GM12878 (cell line): ENCODE data around the gene LRBA. TPM values are rescaled to one million over a fixed set of nuclear protein-coding genes. Genes with fewer than 3 reads are reported as not detected.

Source experiments
- ATAC-seq: fragments of 200-7000 bp; cut with Tn5 transposase; 3 replicates; pipeline ENCODE4 v1.9.1; 2020; ENCODE audit warnings: mild to moderate bottlenecking, moderate library complexity
- BruUV-seq: library from RNA; stranded (reverse); fragments of 400-500 nt; replicated peaks from 2 replicates; lab custom pipeline; 2021; lab: Mats Ljungman, UMichigan
- CTCF ChIA-PET: fragments of 300-600 bp; sonication (Branson Sonifier 250); formaldehyde crosslinking; extraction: SDS; loops from one replicate; lab custom pipeline; 2021; ENCODE audit warnings: inconsistent platforms; lab: Yijun Ruan, JAX
- POLR2A ChIA-PET: fragments of 350-600 bp; formaldehyde crosslinking; extraction: SDS; loops from one replicate; lab custom pipeline; 2021; ENCODE audit warnings: inconsistent platforms; lab: Charles Lee
- RAD21 ChIA-PET: fragments of 300-600 bp; sonication (Branson Sonifier 250); formaldehyde crosslinking; loops from one replicate; lab custom pipeline; 2023; ENCODE audit warnings: antibody characterized with exemption; ENCODE audit not compliant: unreplicated experiment; lab: Charles Lee
- SMC1A ChIA-PET: fragments of 300-600 bp; sonication (Branson Sonifier 250); formaldehyde crosslinking; loops from one replicate; lab custom pipeline; 2023; ENCODE audit not compliant: unreplicated experiment, uncharacterized antibody; lab: Charles Lee
- DNase-seq: peaks from one replicate; pipeline ENCODE4 v3.0.0-alpha.2; 2011; ENCODE audit warnings: low read depth, low spot score
- FAIRE-seq: peaks from 3 replicates; lab custom pipeline; 2011; peaks lifted over from hg19 to GRCh38; lab: Jason Lieb, UNC
- H2AFZ ChIP-seq: 2 replicates; pipeline ENCODE4 v1.6.0; 2011; ENCODE audit warnings: low read depth, low read length, control low read depth; ENCODE audit not compliant: control insufficient read depth
- H3K27ac ChIP-seq: 2 replicates; pipeline ENCODE4 v1.5.1; 2011; ENCODE audit warnings: control low read depth; ENCODE audit not compliant: control insufficient read depth, insufficient read depth
- H3K27me3 ChIP-seq, 2 experiments: replicated peaks in 1 of 2; 2 replicates each; pipeline versions ENCODE4 v1.6.0 to v1.6.1; 2011; ENCODE audit warnings: low read length in 1 of 2; ENCODE audit not compliant: control insufficient read depth in 2 of 2, insufficient read depth in 2 of 2
- H3K36me3 ChIP-seq, 2 experiments: 2 replicates each; pipeline ENCODE4 v1.5.1; 2011; ENCODE audit warnings: low read length in 1 of 2; ENCODE audit not compliant: control insufficient read depth in 2 of 2, insufficient read depth in 2 of 2
- H3K4me1 ChIP-seq: 2 replicates; pipeline ENCODE4 v1.6.1; 2011; ENCODE audit warnings: mild to moderate bottlenecking, low read length, moderate library complexity, mixed read lengths; ENCODE audit not compliant: control insufficient read depth, insufficient read depth
- H3K4me2 ChIP-seq: 2 replicates; pipeline ENCODE4 v1.6.0; 2011; ENCODE audit warnings: control low read depth; ENCODE audit not compliant: control insufficient read depth, insufficient read depth
- H3K4me3 ChIP-seq: fragments of 200-600 bp; sonication (generic); 2 replicates; pipeline ENCODE4 v1.5.1; 2016
- H3K79me2 ChIP-seq: 2 replicates; pipeline ENCODE4 v1.6.0; 2011; ENCODE audit warnings: low read length; ENCODE audit not compliant: control insufficient read depth, insufficient read depth
- H3K9ac ChIP-seq: 2 replicates; pipeline ENCODE4 v1.8.0; 2011; ENCODE audit warnings: low read length, control low read depth, mixed read lengths; ENCODE audit not compliant: control insufficient read depth, insufficient read depth
- H3K9me3 ChIP-seq: replicated peaks from 3 replicates; pipeline ENCODE4 v1.5.1; 2011; ENCODE audit warnings: mild to moderate bottlenecking, low read length; ENCODE audit not compliant: control insufficient read depth, insufficient read depth
- H4K20me1 ChIP-seq: 2 replicates; pipeline ENCODE4 v1.6.0; 2011; ENCODE audit not compliant: control insufficient read depth, insufficient read depth
- CREB1 ChIP-seq: IDR thresholded peaks from 2 replicates; pipeline ENCODE4 v1.6.1; 2012; ENCODE audit warnings: low read depth, mild to moderate bottlenecking, inconsistent platforms
- JUNB ChIP-seq: IDR thresholded peaks from 2 replicates; pipeline ENCODE4 v1.6.1; 2016; ENCODE audit warnings: antibody characterized with exemption, mild to moderate bottlenecking
- KAT2A ChIP-seq: conservative IDR thresholded peaks from 2 replicates; pipeline ENCODE4 v1.6.1; 2011; ENCODE audit warnings: low read depth, low read length; ENCODE audit not compliant: control insufficient read depth
- NFIC ChIP-seq: IDR thresholded peaks from 2 replicates; pipeline ENCODE4 v1.6.1; 2012; ENCODE audit warnings: low read depth, mild to moderate bottlenecking, inconsistent platforms, low read length, moderate library complexity
- NFXL1 ChIP-seq: fragments of 450-650 bp; IDR thresholded peaks from 2 replicates; pipeline ENCODE4 v1.6.1; 2017; ENCODE audit warnings: antibody characterized with exemption, mild to moderate bottlenecking, borderline replicate concordance
- POU2F2 ChIP-seq: IDR thresholded peaks from 3 replicates; pipeline ENCODE4 v1.6.1; 2011; ENCODE audit warnings: low read depth, mild to moderate bottlenecking, low read length, borderline replicate concordance
- STAT3 ChIP-seq: IDR thresholded peaks from 2 replicates; pipeline ENCODE4 v1.6.1; 2011; ENCODE audit warnings: low read depth, low read length, improper control_type of control experiment
- TCF3 ChIP-seq: IDR thresholded peaks from 2 replicates; pipeline ENCODE4 v1.6.1; 2012; ENCODE audit warnings: low read depth, mild to moderate bottlenecking, low read length, borderline replicate concordance; ENCODE audit not compliant: insufficient read depth
- WGBS: methylation state at CpG from one replicate; pipeline ENCODE4 v1.1.6; 2016; ENCODE audit warnings: low lambda C conversion rate; ENCODE audit not compliant: insufficient replicate concordance, insufficient coverage; ENCODE audit errors: missing lambda C conversion rate; 5-methylcytosine and 5-hydroxymethylcytosine counted together
- in situ Hi-C: fragments of 300-500 bp; cut with MboI; formaldehyde crosslinking; loops from 9 replicates; pipeline ENCODE4 v1.14.3; 2018; ENCODE audit warnings: mixed read lengths
- intact Hi-C: fragments of 100-400 bp; cut with micrococcal nuclease; formaldehyde crosslinking; loops from one replicate; pipeline ENCODE4 v1.14.2; 2022; ENCODE audit not compliant: unreplicated experiment
- polyA plus RNA-seq, 11 experiments: library from polyadenylated mRNA; depleted of rRNA in 4 of 11; unstranded in 6 of 11; stranded (reverse) in 5 of 11; fragments of >200 nt; fragmentation: Nextera tagmentation in 4 of 11; fragmentation: Illumina TruSeq in 1 of 11; extraction: Ambion mirVana in 4 of 11; extraction: Trizol in 1 of 11; gene quantifications; 1 replicate in 1 of 11; 2 replicates in 10 of 11; pipeline versions ENCODE4 v1.2.1 to v1.2.3, GENCODE V29; 2011 to 2016; ENCODE audit warnings: inconsistent platforms in 2 of 11, missing spikeins in 2 of 11, low read depth in 1 of 11
- total RNA-seq, 4 experiments: library from RNA; depleted of rRNA in 3 of 4; stranded (reverse); fragments of >200 nt in 3 of 4; fragmentation: Illumina TruSeq in 1 of 4; extraction: Trizol in 1 of 4; gene quantifications; 2 replicates each; pipeline versions ENCODE4 v1.2.1 to v1.2.3, GENCODE V29; 2013 to 2021
- TF ChIP-seq, protein P1 (sequence below): fragments of 150-350 bp; IDR thresholded peaks from 2 replicates; pipeline ENCODE4 v1.6.1; 2014; ENCODE audit warnings: mild to moderate bottlenecking, low read depth, low read length

The LRBA gene
- total and polyA plus RNA-seq, 10 of the 15 experiments (the other 5 are each of a cell fraction or from before 2014, with no cell fraction given), result 20.3 to 93.4 (median 55.0) TPM

DNA sequence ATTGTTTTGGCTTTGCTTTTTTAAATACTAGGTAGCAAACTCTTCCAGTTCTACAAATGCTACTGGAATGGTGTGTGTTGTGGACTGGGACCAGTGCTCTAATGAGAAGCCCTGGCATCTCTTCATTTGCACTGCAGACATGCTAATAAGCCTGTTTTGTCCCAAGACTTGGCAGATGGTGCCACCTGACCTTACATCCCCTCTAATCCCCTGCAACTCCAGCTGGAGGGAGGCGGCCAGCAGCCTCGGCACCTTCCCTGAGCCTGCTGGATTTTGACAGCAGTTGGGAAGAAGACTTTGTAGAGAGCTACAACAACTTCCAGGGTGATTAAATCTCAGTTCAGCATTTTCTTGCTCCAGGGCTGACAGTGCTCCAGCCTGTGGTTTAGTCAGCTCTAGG is 736.9 kb downstream of the LRBA start (continued):
- TF ChIP-seq JUNB (no peak), STAT3 (no peak), KAT2A (no peak), POU2F2 (no peak), NFIC (no peak), TCF3 (no peak), NFXL1 (no peak), CREB1 (no peak)
- TF ChIP-seq, protein P1, sequence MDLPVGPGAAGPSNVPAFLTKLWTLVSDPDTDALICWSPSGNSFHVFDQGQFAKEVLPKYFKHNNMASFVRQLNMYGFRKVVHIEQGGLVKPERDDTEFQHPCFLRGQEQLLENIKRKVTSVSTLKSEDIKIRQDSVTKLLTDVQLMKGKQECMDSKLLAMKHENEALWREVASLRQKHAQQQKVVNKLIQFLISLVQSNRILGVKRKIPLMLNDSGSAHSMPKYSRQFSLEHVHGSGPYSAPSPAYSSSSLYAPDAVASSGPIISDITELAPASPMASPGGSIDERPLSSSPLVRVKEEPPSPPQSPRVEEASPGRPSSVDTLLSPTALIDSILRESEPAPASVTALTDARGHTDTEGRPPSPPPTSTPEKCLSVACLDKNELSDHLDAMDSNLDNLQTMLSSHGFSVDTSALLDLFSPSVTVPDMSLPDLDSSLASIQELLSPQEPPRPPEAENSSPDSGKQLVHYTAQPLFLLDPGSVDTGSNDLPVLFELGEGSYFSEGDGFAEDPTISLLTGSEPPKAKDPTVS, result no peak

DNA sequence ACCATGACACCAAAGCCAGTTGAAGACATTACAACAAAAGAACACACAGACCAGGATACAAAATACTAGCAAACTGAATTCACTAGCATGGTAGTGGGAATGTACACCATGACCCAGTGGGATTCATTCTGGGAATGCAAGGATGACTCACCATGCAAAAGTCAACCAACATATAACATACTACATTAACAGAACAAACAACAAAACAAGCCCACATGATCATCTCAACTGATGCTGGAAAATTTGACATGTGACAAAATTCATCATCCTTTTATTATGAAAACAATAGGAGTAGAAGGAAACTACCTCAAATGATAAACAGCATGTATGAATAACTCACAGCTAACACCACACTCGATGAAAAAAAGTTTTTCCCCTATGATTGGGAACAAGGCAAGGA is 746.6 kb downstream of the LRBA start:
- 90% methylated on average over 1 of the region's 1 CpG for WGBS
- H3K4me1 ChIP-seq, result no peaks in the 10 kb centered on the region
- FAIRE-seq, result no peak
- SMC1A ChIA-PET, result no interaction called here
- H2AFZ ChIP-seq, result no peak overlapping the region
- TF ChIP-seq POU2F2, result no peak
- H3K9ac ChIP-seq, result no peak overlapping the region
- POLR2A ChIA-PET, result no interaction called here
- DNase-seq, result no peak
- no peak overlapping the region for H3K4me2 ChIP-seq
- RAD21 ChIA-PET, result no interaction called here
- no peak overlapping the region for H3K4me3 ChIP-seq
- no TSS peak for BruUV-seq
- H3K27ac ChIP-seq, result no peak overlapping the region
- in situ Hi-C loops, result no loop called here
- no peaks in the 10 kb centered on the region for H4K20me1 ChIP-seq
- no peaks in the 10 kb centered on the region for H3K9me3 ChIP-seq
- no peak for ATAC-seq
- no peaks in the 10 kb centered on the region for H3K36me3 ChIP-seq
- CTCF ChIA-PET, result no interaction called here
- no peaks in the 10 kb centered on the region for H3K79me2 ChIP-seq
- intact Hi-C loops, result no loop called here
- H3K27me3 ChIP-seq, result no peaks in the 10 kb centered on the region
